ENCODE measurements around the gene EEIG2.
"Not testable (repeated sequence)": the region's sequence is repeated elsewhere in the genome, so short reads cannot be mapped to it uniquely, and the experiment has no call there.

EEIG2 gene

GRCh38 chr1:108559215-108560186 is at the start of gene EEIG2:
Gene EEIG2 (plus strand): TSS chr1:108560100. CDS start chr1:108560429, 329 bp downstream.
- no peak for TF ChIP-seq JUND (IDR thresholded peaks at IDR 0.05; ENCODE audit: low read depth)
- DNase-seq (ENCODE audit: low read depth in 1 of 2, low spot score in 1 of 2), result peak; percentile 73 to 82
- in situ Hi-C loops (cut with HindIII; ENCODE audit: low pct_unique_long_range_greater_than_20kb, low sequenced_read_pairs), result no loop called here

- in situ Hi-C loops (cut with HindIII; ENCODE audit: low pct_unique_long_range_greater_than_20kb, low sequenced_read_pairs), result no loop called here
- no peak for TF ChIP-seq JUND (IDR thresholded peaks at IDR 0.05; ENCODE audit: low read depth)
- peak in 1 of 2 experiments; percentile 38 for DNase-seq (ENCODE audit: low read depth in 1 of 2, low spot score in 1 of 2)
These were observed 48.1 kb upstream of the EEIG2 start for GRCh38 chr1:108511764-108512163.

- DNase-seq (ENCODE audit: low read depth in 1 of 2, low spot score in 1 of 2), result peak in 1 of 2 experiments; percentile 47
- TF ChIP-seq JUND (IDR thresholded peaks at IDR 0.05; ENCODE audit: low read depth), result no peak
- in situ Hi-C loops (cut with HindIII; ENCODE audit: low pct_unique_long_range_greater_than_20kb, low sequenced_read_pairs), result no loop called here
These were observed 47.5 kb upstream of the EEIG2 start for GRCh38 chr1:108512239-108513043.

- DNase-seq (ENCODE audit: low read depth in 1 of 2, low spot score in 1 of 2), result no peak
- in situ Hi-C loops (cut with HindIII; ENCODE audit: low pct_unique_long_range_greater_than_20kb, low sequenced_read_pairs), result no loop called here
- TF ChIP-seq JUND (IDR thresholded peaks at IDR 0.05; ENCODE audit: low read depth), result no peak
These were observed 46.9 kb upstream of the EEIG2 start for GRCh38 chr1:108513044-108513415.

GRCh38 chr1:108513914-108514313 is 46.0 kb upstream of the EEIG2 start:
- DNase-seq (ENCODE audit: low read depth in 1 of 2, low spot score in 1 of 2); in situ Hi-C loops (cut with HindIII; ENCODE audit: low pct_unique_long_range_greater_than_20kb, low sequenced_read_pairs): not testable (repeated sequence)

GRCh38 chr1:108517301-108517897 is 42.5 kb upstream of the EEIG2 start:
- in situ Hi-C loops (cut with HindIII; ENCODE audit: low pct_unique_long_range_greater_than_20kb, low sequenced_read_pairs); DNase-seq (ENCODE audit: low read depth in 1 of 2, low spot score in 1 of 2): not testable (repeated sequence)

- in situ Hi-C loops (cut with HindIII; ENCODE audit: low pct_unique_long_range_greater_than_20kb, low sequenced_read_pairs), result no loop called here
- no peak for TF ChIP-seq JUND (IDR thresholded peaks at IDR 0.05; ENCODE audit: low read depth)
- no peak for DNase-seq (ENCODE audit: low read depth in 1 of 2, low spot score in 1 of 2)
These were observed 37.9 kb upstream of the EEIG2 start for GRCh38 chr1:108521990-108522393.

GRCh38 chr1:108523829-108524228 is 36.1 kb upstream of the EEIG2 start:
- in situ Hi-C loops (cut with HindIII; ENCODE audit: low pct_unique_long_range_greater_than_20kb, low sequenced_read_pairs), result no loop called here

GRCh38 chr1:108524676-108525075 is 35.2 kb upstream of the EEIG2 start:
- in situ Hi-C loops (cut with HindIII; ENCODE audit: low pct_unique_long_range_greater_than_20kb, low sequenced_read_pairs), result no loop called here
- no peak for TF ChIP-seq JUND (IDR thresholded peaks at IDR 0.05; ENCODE audit: low read depth)
- no peak for DNase-seq (ENCODE audit: low read depth in 1 of 2, low spot score in 1 of 2)

More at GRCh38 chr1:108523829-108524228, 36.1 kb upstream of the EEIG2 start:
- no peak for TF ChIP-seq JUND (IDR thresholded peaks at IDR 0.05; ENCODE audit: low read depth)
- DNase-seq (ENCODE audit: low read depth in 1 of 2, low spot score in 1 of 2), result no peak

- DNase-seq (ENCODE audit: low read depth in 1 of 2, low spot score in 1 of 2), result no peak
- in situ Hi-C loops (cut with HindIII; ENCODE audit: low pct_unique_long_range_greater_than_20kb, low sequenced_read_pairs), result no loop called here
- no peak for TF ChIP-seq JUND (IDR thresholded peaks at IDR 0.05; ENCODE audit: low read depth)
These were observed 32.8 kb upstream of the EEIG2 start for GRCh38 chr1:108527135-108527534.

- DNase-seq (ENCODE audit: low read depth in 1 of 2, low spot score in 1 of 2), result no peak
- in situ Hi-C loops (cut with HindIII; ENCODE audit: low pct_unique_long_range_greater_than_20kb, low sequenced_read_pairs), result no loop called here
- TF ChIP-seq JUND (IDR thresholded peaks at IDR 0.05; ENCODE audit: low read depth), result no peak
These were observed 32.1 kb upstream of the EEIG2 start for GRCh38 chr1:108527837-108528236.

GRCh38 chr1:108531444-108531843 is 28.5 kb upstream of the EEIG2 start:
- TF ChIP-seq JUND (IDR thresholded peaks at IDR 0.05; ENCODE audit: low read depth), result no peak
- no peak for DNase-seq (ENCODE audit: low read depth in 1 of 2, low spot score in 1 of 2)
- in situ Hi-C loops (cut with HindIII; ENCODE audit: low pct_unique_long_range_greater_than_20kb, low sequenced_read_pairs), result no loop called here
